ENCODE measurements around the gene INTS11.
A peak's percentile ranks its signal among the peaks of the same experiment; 100 is the strongest.

INTS11 gene

DNA sequence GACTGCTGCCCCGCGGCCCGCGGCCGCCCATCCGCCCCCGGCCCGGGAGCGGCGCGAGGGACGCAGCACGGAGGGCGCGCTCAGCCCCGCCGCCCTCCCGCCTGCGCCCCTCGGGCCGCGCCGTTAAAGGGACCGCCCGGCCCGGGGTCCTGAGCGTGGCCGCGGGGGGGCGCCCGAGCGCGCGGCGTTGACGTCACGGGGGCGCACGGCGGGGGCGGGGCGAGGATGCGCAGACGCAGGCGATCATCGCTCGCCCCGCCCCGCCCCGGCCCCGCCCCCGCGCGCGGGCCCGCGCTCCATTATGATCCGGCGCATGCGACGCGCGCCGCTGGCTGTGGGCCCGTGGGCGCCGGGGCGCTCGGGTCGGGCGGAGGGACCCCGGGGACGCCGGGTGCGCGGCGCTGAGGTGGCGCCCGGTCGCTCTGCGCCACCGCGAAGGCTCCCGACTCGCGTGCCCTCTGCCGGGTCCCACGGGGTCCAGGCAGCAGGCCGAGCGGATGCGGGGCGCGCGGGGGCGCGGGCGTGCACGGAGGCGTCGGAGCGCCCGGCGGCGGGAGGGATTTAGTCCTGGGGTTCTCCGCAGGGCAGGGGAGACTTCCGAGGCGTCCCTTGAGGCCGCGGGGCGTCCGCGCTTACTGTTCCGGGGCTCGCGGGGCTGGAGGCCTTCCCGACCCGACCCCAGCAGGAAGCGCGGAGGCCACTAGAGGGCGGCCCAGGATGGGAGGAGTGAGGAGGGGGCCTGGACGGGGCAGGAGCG is 25.0 kb upstream of the INTS11 start, which contains the start of gene DVL1:
Gene DVL1 (minus strand): TSS at position 163 of the 757 bp plus-strand sequence. CDS start 353 bp downstream, outside the sequence.
- H3K4me3 Mint-ChIP-seq, result peak within 1 kb of the TSS; percentile 81
- no peaks in the 10 kb centered on the region for H3K36me3 Mint-ChIP-seq
- peak within 1 kb of the TSS; percentile 64 for H3K27ac Mint-ChIP-seq
- peaks cover 26% of the 10 kb centered on the region for H3K27me3 Mint-ChIP-seq
- H3K4me1 Mint-ChIP-seq, result peaks cover 53% of the 10 kb centered on the region
- peak; percentile 89 for ATAC-seq
- no peaks in the 10 kb centered on the region for H3K9me3 Mint-ChIP-seq

DNA sequence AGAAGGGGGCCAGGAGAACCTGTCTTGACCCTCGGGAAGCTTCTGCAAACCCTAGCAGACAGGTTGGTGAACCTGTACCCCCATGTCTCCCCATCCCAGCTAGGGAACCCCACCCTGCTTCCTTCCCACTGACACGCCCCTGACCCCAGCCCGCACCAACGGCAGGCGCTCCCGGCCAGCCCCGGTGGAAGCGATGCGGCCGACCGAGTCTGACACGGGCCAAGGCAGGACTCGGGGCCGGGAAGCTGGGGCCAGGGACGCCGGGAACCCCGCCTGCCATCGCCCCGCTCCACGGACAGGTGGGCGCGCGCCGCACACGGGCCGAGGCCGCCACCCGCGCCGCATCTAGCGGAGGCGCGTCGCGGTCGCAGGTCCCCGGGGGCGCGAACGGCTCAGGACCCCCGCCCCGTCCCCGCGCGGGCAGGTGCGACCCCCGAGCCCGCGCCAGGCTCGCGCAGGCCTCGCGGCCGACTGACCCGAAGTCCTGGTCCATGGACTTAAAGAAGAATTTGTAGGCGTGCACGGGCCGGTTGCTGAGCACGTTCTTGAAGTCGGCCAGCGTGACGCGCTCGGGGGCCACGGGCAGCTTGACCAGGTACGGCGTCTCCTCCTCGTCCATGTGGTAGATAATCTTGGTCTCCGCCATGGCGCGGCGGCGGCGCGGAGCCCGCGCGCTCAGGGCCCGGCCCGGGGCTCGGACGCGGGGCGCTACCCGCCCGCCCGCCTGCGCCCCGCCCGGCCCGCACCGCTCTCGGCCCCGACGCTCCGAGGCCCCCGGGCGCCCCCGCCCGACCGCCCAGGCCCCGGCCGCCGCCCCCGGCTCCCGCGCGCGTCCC is 24.2 kb upstream of the INTS11 start:
- peak overlapping the region; percentile 64 for H3K27ac Mint-ChIP-seq
- peak overlapping the region; percentile 81 for H3K4me3 Mint-ChIP-seq
- H3K27me3 Mint-ChIP-seq, result peaks cover 19% of the 10 kb centered on the region
- peaks cover 46% of the 10 kb centered on the region for H3K4me1 Mint-ChIP-seq
- ATAC-seq, result peak; percentile 61
- H3K36me3 Mint-ChIP-seq, result no peaks in the 10 kb centered on the region
- no peaks in the 10 kb centered on the region for H3K9me3 Mint-ChIP-seq

DNA sequence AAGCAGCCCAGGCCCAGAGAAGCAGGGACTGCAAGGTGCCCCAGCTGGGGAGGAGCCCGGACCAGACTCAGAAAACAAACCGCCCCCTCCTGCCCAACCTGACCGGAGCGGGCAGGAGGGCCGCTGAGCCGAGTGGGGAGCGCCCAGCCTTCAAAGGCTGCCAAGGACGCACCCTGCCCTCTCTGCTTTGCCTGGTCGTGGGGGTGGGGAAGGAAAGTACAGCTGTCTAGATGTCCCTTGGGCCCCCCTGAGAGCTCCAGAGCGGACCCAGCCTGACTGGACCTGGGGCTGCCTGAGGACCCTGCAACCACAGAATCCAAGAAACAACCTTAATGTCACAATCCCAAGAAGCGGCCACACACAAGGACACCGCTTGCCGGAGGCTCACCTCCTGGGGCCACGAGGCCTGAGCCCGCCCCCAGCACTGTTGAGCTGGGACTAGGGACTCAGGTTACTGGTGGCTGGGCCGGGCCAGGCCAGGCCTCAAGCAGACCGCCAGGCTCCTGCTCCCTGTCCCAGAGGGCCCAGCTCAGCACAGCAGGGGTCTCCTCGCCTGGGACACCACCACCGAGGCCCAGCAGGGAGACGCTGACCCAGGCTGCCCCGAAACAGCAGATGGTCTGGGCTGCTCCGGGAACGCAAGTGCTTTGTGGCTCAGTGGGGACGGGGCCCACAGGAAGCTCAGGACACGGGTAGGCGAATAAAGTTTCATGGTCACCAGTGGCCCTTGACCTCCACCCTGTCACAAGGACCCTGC is 23.4 kb upstream of the INTS11 start:
- H3K36me3 Mint-ChIP-seq, result no peaks in the 10 kb centered on the region
- ATAC-seq, result no peak
- H3K27ac Mint-ChIP-seq, result peak overlapping the region; percentile 64
- H3K4me1 Mint-ChIP-seq, result peaks cover 46% of the 10 kb centered on the region
- H3K4me3 Mint-ChIP-seq, result peak overlapping the region; percentile 81
- H3K27me3 Mint-ChIP-seq, result peaks cover 11% of the 10 kb centered on the region
- H3K9me3 Mint-ChIP-seq, result no peaks in the 10 kb centered on the region

DNA sequence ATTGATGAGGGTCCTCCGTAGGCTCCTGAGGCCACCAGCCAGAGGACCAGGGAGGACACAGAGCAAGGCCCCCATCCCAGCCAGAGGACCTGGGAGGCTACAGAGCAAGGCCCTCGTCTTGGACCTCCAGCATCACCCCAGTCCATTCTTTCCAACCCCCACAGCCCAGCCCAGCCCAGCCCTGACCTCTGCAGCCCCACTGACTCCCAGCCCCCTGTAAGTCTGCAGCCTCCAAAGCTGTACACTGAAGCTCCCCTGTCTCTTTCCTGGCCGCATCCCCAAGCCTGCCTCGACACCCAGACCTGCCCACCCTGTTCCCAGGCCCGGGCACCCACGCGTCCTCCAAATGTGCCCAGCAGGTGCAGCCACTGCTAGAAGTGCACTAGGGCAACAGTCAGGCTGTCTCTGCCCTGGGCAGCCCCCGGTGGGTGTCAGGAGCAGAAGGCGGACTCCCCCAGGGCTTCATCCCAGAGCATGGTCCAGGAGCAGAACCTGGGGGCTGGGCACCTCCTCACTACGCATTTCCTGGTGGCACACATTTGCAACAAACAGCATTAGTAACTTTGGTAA is 22.7 kb upstream of the INTS11 start:
- Mint-ChIP-seq H3K36me3 (no peaks in the 10 kb centered on the region), H3K9me3 (no peaks in the 10 kb centered on the region), H3K27ac (peak overlapping the region; percentile 64), H3K27me3 (peaks cover 3% of the 10 kb centered on the region), H3K4me3 (no peak overlapping the region), H3K4me1 (peaks cover 41% of the 10 kb centered on the region)
- no peak for ATAC-seq

DNA sequence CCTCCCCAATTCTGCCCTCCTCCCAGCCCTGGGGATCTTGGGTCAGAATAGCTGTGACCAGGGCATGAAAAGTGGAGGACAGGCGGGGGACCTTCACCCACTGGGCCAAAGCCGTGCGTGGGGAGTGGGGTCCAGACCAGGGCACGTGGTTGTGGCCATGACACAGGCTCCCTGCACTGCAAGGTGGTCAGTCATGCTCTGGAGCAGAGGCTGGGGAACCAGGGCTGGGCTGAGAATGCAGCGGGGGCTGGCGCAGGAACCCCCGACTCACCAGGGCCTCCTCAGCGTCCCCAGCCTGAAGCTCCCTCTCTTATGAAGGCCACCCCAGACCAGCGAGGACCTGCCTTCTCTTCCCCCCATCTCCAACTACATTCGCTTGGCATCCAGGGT is 22.0 kb upstream of the INTS11 start:
- no peaks in the 10 kb centered on the region for H3K36me3 Mint-ChIP-seq
- ATAC-seq, result no peak
- no peak overlapping the region for H3K27ac Mint-ChIP-seq
- H3K9me3 Mint-ChIP-seq, result no peaks in the 10 kb centered on the region
- H3K4me1 Mint-ChIP-seq, result peaks cover 39% of the 10 kb centered on the region
- no peaks in the 10 kb centered on the region for H3K27me3 Mint-ChIP-seq
- no peak overlapping the region for H3K4me3 Mint-ChIP-seq

DNA sequence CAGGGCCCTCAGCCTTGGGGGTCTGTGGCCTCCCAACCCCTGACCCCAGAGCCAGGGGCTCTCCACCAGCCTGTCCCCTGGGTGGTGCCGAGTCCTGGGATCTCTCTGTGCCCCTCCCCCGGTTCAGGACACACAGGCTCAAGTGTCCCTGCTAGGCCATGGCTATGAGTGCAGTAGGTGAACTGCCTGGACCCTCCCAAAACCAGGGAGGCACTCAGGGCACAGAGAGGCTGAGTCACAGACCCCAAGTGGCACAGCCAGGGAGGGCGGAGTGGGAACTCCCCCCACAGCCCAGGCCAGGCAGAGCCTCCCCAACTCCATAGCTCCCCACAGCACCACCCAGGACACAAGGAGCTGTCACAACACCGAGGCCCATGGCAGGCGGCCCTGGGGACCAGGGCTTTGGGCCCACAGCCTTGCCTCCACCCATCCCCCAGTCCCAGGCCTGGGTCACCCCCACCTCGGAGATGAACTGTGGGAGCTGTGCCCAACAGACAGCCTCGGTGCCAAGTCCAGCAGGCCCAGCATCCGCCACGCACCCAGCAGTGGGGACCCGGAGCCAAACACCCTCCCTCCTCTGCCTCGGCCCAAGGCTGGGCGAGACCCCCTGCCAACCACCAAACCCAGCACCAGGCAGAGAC is 21.5 kb upstream of the INTS11 start:
- Mint-ChIP-seq H3K4me3 (no peak overlapping the region), H3K27me3 (no peaks in the 10 kb centered on the region), H3K27ac (no peak overlapping the region), H3K9me3 (no peaks in the 10 kb centered on the region), H3K36me3 (peaks cover 5% of the 10 kb centered on the region), H3K4me1 (peaks cover 39% of the 10 kb centered on the region)
- ATAC-seq, result no peak

DNA sequence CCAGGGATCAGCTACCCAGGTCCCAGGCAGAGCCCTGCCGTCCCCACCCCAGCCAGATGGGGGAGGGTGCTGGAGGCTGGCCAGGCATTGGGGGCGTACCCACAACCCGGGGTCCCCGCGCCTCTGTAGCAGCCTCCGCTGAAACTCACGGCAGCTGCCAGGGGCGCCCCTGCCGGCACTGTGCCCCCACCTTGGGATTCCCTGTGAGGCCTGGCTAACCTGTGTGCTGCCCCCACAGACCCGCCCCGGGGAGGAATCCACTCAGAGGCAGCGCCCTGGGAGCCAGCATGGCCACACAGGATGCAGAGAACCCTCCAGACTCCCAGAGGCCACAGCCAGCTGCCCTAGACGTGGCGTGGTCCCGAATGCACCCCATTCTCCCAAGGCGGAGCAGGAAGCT is 20.9 kb upstream of the INTS11 start:
- Mint-ChIP-seq H3K36me3 (peaks cover 7% of the 10 kb centered on the region), H3K4me1 (peaks cover 39% of the 10 kb centered on the region), H3K27ac (no peak overlapping the region), H3K27me3 (no peaks in the 10 kb centered on the region), H3K9me3 (no peaks in the 10 kb centered on the region), H3K4me3 (no peak overlapping the region)
- ATAC-seq, result no peak

DNA sequence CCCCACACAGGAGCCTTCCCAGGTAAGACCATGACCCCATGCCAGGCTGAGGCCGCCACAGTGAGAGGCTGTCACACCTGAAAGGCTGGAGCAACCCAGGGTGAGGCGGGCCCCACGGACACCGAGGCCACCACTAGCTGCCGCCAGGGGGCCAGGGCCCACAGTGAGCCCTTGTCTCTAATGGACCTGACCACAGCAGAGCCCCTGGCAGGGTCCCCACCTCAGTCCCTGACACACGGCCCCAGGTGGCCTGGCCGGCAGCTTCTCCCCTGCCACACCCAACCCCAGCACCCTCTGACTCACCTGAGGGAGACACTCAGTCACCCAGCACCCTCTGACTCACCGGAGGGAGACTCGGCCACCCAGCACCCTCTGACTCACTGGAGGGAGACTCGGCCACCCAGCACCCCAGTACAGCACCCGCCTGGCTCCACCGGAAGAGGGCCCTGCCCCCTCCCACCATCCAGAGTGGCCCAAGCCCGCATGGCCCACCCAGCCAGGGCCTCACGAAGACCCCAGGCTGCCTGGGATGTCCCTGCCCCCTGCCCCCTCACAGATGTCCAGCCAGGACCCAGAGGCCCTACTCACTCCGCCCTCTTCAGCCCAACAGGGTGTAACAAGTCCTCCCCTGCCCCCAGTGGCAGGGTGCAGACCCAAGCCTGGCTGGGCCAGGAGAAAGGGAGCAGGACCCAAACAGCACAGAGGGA is 20.3 kb upstream of the INTS11 start:
- no peak for ATAC-seq
- Mint-ChIP-seq H3K4me3 (no peak overlapping the region), H3K4me1 (peaks cover 39% of the 10 kb centered on the region), H3K27me3 (no peaks in the 10 kb centered on the region), H3K36me3 (peaks cover 7% of the 10 kb centered on the region), H3K27ac (no peak overlapping the region), H3K9me3 (no peaks in the 10 kb centered on the region)

DNA sequence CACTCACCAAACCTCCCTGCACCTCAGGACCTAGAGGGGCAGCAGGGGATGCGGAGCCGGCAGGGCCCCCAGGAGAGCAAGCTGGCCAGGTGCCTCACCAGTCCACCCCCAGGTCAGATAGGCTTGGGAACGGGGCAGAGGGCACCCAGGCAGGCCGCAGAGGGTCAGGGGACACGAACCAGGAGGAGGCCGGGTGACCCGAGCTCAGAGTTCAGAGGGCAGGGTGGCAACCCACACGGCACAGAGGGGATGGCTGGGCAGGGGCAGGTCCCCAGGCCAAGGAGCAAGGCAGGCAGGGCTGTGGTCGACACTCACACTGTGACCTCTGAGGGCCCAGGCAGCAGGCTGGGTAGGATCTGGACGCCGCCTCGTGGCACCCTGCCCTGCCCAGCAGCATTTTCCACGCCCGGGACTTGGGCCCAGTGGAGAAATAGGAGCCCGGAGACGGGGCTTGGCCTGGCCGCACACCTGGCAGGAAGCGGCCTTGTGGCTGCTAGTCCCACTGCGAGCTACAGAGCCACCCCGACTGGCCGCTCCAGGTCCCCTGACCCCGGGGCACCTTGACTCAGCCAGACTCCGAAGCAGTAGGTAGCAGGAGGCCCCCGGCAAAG is 19.5 kb upstream of the INTS11 start:
- Mint-ChIP-seq H3K4me3 (no peak overlapping the region), H3K4me1 (peaks cover 39% of the 10 kb centered on the region), H3K27me3 (no peaks in the 10 kb centered on the region), H3K27ac (no peak overlapping the region), H3K9me3 (no peaks in the 10 kb centered on the region), H3K36me3 (peaks cover 10% of the 10 kb centered on the region)
- ATAC-seq, result no peak

DNA sequence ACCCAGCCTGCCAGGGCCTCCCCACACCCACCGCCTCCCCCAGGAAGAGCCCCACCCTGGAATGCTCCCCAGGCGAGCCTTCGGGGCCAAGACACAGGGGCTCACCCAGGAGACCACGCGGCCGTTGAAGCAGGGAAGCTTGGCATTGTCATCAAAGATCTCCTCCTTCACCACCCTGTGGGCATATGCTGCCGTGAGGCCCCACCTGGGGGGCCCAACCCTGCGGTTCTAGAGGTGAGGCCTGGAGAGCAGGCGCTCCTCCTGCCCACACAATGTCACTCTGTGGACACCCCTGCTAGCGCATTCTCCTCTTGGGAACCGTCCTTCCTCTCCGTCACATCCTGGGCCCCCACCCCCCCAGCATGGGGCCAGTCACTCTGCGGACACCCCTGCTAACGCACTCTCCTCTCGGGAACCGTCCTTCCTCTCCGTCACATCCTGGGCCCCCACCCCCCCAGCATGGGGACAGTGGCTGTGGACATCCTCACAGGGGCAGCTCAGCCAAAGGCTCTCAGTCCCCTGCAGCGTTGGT is 18.2 kb upstream of the INTS11 start:
- H3K27me3 Mint-ChIP-seq, result no peaks in the 10 kb centered on the region
- no peak overlapping the region for H3K4me3 Mint-ChIP-seq
- peaks cover 32% of the 10 kb centered on the region for H3K4me1 Mint-ChIP-seq
- no peak for ATAC-seq
- no peaks in the 10 kb centered on the region for H3K9me3 Mint-ChIP-seq
- peaks cover 18% of the 10 kb centered on the region for H3K36me3 Mint-ChIP-seq
- no peak overlapping the region for H3K27ac Mint-ChIP-seq

DNA sequence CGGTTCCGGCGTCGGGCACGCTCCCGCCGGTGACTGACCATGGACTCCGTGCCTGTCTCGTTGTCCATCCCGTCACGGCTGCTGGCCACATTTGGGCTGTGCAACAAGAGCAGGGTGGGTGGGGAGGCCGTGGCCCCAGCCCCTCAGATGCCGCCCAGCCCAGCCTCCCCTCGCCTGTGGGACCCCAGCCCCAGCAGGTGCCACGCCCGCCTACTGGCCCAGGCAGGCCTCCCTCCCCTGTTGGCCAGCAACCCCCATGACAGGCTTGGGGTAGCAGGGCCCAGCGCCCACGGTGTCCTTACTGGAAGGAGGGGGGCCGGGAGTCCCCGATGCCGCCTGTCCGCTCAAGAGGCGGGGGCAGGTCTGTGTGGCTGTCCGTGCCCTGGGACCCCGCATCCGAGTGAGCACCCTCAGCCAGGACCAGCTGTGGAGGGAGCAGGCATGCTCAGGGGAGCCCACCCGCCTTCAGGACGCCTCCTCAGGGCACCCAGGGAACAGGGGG is 17.7 kb upstream of the INTS11 start:
- Mint-ChIP-seq H3K36me3 (peaks cover 23% of the 10 kb centered on the region), H3K4me3 (no peak overlapping the region), H3K27me3 (no peaks in the 10 kb centered on the region), H3K4me1 (peaks cover 27% of the 10 kb centered on the region), H3K9me3 (no peaks in the 10 kb centered on the region), H3K27ac (no peak overlapping the region)
- peak; percentile 9 for ATAC-seq

DNA sequence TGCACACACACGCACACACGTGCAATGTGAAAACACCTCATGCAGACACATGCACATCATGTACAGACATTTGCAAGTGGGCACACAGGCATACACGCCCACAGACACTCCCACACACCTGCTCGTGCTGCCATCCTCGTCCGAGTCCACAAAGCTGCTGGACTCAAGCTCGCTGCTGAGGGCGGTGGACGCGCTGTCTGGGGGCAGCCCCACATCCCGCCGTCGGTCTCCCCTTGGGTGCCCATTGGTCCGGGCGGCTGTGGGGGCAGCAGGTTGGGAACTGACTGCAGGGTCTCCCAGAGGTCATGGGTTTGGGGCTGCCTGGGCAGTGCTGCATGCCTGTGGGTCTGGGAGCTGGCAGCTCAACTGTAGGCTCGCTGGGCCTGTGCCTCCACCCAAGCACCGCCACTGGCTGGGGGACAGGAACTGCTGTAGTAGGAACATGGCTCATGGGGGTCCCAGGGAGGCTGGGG is 17.1 kb upstream of the INTS11 start:
- H3K27ac Mint-ChIP-seq, result no peak overlapping the region
- no peak for ATAC-seq
- no peaks in the 10 kb centered on the region for H3K27me3 Mint-ChIP-seq

DNA sequence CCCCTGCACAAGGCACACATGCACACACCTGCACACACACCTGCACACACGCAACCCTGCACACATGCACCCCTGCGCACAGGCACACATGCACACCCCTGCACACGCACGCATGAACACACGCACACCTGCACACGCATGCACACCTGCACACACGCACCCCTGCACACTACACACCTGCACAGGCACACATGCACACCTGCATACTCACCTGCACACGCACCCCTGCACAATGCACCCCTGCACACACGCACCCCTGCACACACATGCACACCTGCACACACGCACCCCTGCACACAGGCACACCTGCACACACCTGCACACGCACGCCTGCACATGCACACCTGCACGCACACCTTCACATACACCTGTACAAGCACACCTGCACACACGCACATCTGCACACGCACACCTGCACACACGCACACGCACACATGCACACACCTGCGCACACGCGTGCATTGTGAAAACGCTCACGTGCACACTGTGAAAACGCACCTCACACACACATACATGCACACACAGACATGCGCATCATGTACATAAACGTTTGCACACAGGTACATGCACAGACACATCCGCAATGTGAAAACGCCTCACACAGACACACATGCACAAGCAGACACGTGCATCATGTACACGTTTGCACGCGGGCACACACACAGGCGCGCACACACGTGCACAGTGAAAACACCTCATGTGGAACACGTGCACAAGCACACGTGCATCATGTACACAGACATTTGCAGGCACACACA is 16.5 kb upstream of the INTS11 start:
- H3K27me3 Mint-ChIP-seq, result no peaks in the 10 kb centered on the region
- H3K36me3 Mint-ChIP-seq, result peaks cover 23% of the 10 kb centered on the region
- peaks cover 15% of the 10 kb centered on the region for H3K4me1 Mint-ChIP-seq
- no peak overlapping the region for H3K4me3 Mint-ChIP-seq
- ATAC-seq, result no peak
- no peaks in the 10 kb centered on the region for H3K9me3 Mint-ChIP-seq
- no peak overlapping the region for H3K27ac Mint-ChIP-seq

More for the DNA sequence above, 17.1 kb upstream of the INTS11 start:
- Mint-ChIP-seq H3K4me3 (no peak overlapping the region), H3K36me3 (peaks cover 23% of the 10 kb centered on the region), H3K4me1 (peaks cover 21% of the 10 kb centered on the region), H3K9me3 (no peaks in the 10 kb centered on the region)

Data from stimulated activated memory B cell treated with anti-CD40 and anti-IgM and Interleukin-4, amounts not matched to agents 10 μg/mL and 1 μg/mL and 100 μg/mL, for 72 hours (primary cell).